ENCODE measurements around the gene MRI1. TPM values are rescaled to one million over a fixed set of nuclear protein-coding genes. Genes with fewer than 3 reads are reported as not detected.
A peak's percentile ranks its signal among the peaks of the same experiment; 100 is the strongest.

Gene MRI1
- total RNA-seq, 1 donor from 2014 or later: 32.6 TPM

DNA sequence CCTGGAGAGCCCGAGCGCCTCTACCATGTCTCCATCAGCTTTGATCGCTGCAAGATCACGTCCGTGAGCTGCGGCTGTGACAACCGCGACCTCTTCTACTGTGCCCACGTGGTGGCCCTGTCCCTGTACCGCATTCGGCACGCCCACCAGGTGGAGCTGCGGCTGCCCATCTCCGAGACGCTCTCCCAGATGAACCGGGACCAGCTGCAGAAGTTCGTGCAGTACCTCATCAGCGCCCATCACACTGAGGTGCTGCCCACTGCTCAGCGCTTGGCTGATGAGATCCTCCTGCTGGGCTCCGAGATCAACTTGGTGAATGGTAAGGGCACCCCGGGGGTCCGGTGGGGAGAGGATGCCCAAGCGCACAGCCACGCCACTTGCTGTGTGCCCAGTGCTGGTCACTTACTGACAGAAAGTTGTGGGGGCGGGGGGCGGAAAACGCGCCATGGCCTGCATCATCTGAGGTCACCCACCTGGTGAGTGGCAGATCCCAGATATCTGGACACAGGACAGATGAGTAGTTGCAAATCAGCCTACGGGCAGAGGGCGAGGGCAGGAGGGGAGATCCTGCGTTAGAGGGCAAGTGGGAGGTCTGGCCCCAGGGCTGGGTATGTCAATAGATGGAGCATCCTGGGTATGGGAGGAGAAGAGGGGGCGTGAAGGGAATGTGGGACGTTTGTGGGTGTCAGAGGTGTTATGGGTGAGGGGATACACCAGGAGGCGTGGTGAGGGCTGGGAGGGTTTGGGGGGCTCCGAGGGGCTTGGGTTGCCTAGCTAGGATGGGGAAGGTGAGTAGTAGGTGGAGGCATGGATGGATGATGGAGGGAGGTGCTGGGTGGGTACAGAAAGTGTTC, 40.7 kb downstream of the MRI1 start:
- DNase-seq (no peak), ATAC-seq (peak; percentile 38)
- H3K36me3 ChIP-seq: peaks cover 14% of the 10 kb centered on the region
- no peak overlapping the region for H3K4me3 ChIP-seq
- intact Hi-C loops (cut with DNase I): no loop called here
- H3K9me3 ChIP-seq: no peaks in the 10 kb centered on the region
- no peaks in the 10 kb centered on the region for H3K4me1 ChIP-seq
- TF ChIP-seq CTCF (IDR thresholded peaks at IDR 0.05): peak; percentile 36
- H3K27me3 ChIP-seq: no peaks in the 10 kb centered on the region
- H3K27ac ChIP-seq: no peak overlapping the region

GRCh38 chr19:13806728-13807127, 42.4 kb downstream of the MRI1 start:
- no peaks in the 10 kb centered on the region for H3K27me3 ChIP-seq
- H3K4me3 ChIP-seq: no peak overlapping the region
- H3K36me3 ChIP-seq: peaks cover 14% of the 10 kb centered on the region
- H3K9me3 ChIP-seq: no peaks in the 10 kb centered on the region
- no peak overlapping the region for H3K27ac ChIP-seq
- intact Hi-C loops (cut with DNase I): no loop called here
- no peak for ATAC-seq
- no peak for DNase-seq
- no peaks in the 10 kb centered on the region for H3K4me1 ChIP-seq
- TF ChIP-seq CTCF (IDR thresholded peaks at IDR 0.05): no peak

DNA sequence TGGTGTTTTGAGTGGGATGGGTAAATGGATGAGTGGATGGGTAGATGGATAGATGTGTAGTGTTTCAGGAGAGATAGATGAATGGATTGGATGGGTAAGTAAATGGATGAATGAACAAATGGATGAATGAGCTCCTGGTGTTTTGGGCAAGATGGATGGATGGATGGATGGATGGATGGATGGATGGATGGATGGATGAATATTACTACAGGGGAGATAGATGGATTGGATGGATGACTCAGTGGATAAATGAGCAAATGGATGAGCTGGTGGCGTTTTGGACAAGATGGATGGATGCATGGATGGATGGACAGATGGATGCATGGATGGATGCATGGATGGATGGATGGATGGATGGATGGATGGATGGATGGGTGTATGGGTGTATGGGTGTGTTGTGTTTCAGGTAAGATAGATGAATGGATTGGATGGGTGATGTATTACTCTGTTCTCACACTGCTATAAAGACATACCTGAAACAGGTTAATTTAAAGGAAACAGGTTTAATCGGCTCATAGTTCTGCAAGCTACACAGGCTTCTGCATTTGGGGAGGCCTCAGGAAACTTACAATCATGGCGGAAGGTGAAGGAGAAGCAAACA, 43.2 kb downstream of the MRI1 start:
- H3K4me3 ChIP-seq: no peak overlapping the region
- no peak for TF ChIP-seq CTCF (IDR thresholded peaks at IDR 0.05)
- DNase-seq (no peak), ATAC-seq (no peak)
- no peaks in the 10 kb centered on the region for H3K27me3 ChIP-seq
- peaks cover 14% of the 10 kb centered on the region for H3K36me3 ChIP-seq
- H3K4me1 ChIP-seq: no peaks in the 10 kb centered on the region
- no peak overlapping the region for H3K27ac ChIP-seq
- no peaks in the 10 kb centered on the region for H3K9me3 ChIP-seq
- intact Hi-C loops (cut with DNase I): no loop called here

DNA sequence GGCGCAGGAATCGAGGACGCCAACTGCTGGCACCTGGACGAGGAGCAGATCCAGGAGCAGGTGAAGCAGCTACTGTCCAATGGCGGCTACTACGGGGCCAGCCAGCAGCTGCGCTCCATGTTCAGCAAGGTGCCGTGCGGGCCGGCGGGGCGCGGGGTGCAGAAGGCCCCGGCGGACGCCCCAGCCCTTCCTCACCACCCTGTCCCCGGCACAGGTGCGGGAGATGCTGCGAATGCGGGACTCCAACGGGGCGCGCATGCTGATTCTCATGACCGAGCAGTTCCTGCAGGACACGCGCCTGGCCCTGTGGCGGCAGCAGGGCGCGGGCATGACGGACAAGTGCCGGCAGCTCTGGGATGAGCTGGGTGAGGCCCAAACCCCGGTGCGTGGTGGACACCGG, 44.5 kb downstream of the MRI1 start:
- Histone ChIP-seq H3K9me3 (no peaks in the 10 kb centered on the region), H3K36me3 (peaks cover 21% of the 10 kb centered on the region), H3K27me3 (no peaks in the 10 kb centered on the region), H3K4me3 (no peak overlapping the region), H3K27ac (no peak overlapping the region), H3K4me1 (no peaks in the 10 kb centered on the region)
- no peak for ATAC-seq
- intact Hi-C loops (cut with DNase I): no loop called here
- TF ChIP-seq CTCF (IDR thresholded peaks at IDR 0.05): no peak
- DNase-seq: no peak

DNA sequence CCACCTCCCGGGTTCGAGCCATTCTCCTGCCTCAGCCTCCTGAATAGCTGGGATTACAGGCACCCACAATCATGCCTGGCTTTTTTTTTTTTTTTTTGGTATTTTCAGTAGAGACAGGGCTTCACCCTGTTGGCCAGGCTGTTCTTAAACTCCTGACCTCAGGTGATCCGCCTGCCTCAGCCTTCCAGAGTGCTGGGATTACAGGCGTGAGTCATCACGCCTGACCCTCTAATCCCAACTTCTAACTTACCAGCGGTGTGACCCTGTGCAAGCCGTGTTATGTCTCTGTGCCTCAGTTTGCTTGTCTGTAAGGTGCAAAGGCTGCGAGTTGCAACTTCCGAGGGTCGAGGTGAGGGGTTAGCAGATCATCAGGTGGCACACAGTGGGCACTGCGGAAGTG, 48.2 kb downstream of the MRI1 start:
- Histone ChIP-seq H3K9me3 (no peaks in the 10 kb centered on the region), H3K36me3 (peaks cover 27% of the 10 kb centered on the region), H3K27me3 (no peaks in the 10 kb centered on the region), H3K4me3 (no peak overlapping the region), H3K4me1 (no peaks in the 10 kb centered on the region), H3K27ac (no peak overlapping the region)
- no peak for DNase-seq
- ATAC-seq: no peak
- no peak for TF ChIP-seq CTCF (IDR thresholded peaks at IDR 0.05)
- intact Hi-C loops (cut with DNase I): no loop called here

All from upper lobe of right lung (tissue), 1 donor.